ENCODE results near the gene ATP9B.

Gene ATP9B

GRCh38 chr18:79250301-79250981, 181.2 kb downstream of the ATP9B start:
- TF ChIP-seq CTCF (IDR thresholded peaks at IDR 0.05; ENCODE audit: poor library complexity, severe bottlenecking), result no peak
- Histone ChIP-seq H3K36me3 (ENCODE audit: low read depth) (no peaks in the 10 kb centered on the region), H3K27me3 (ENCODE audit: insufficient read depth, poor library complexity, severe bottlenecking) (no peaks in the 10 kb centered on the region), H3K4me1 (ENCODE audit: insufficient read depth, poor library complexity, severe bottlenecking) (no peaks in the 10 kb centered on the region), H3K27ac (ENCODE audit: poor library complexity, severe bottlenecking) (no peak overlapping the region), H3K4me3 (ENCODE audit: severe bottlenecking) (no peak overlapping the region), H3K9me3 (ENCODE audit: severe bottlenecking) (no peaks in the 10 kb centered on the region)
- ATAC-seq (ENCODE audit: low read depth), result no peak
- no peak for DNase-seq (ENCODE audit: low spot score)

- Histone ChIP-seq H3K36me3 (ENCODE audit: low read depth) (no peaks in the 10 kb centered on the region), H3K27me3 (ENCODE audit: insufficient read depth, poor library complexity, severe bottlenecking) (no peaks in the 10 kb centered on the region), H3K4me1 (ENCODE audit: insufficient read depth, poor library complexity, severe bottlenecking) (no peaks in the 10 kb centered on the region), H3K9me3 (ENCODE audit: severe bottlenecking) (no peaks in the 10 kb centered on the region), H3K27ac (ENCODE audit: poor library complexity, severe bottlenecking) (no peak overlapping the region), H3K4me3 (ENCODE audit: severe bottlenecking) (no peak overlapping the region)
- DNase-seq (ENCODE audit: low spot score) (no peak), ATAC-seq (ENCODE audit: low read depth) (no peak)
- no peak for TF ChIP-seq CTCF (IDR thresholded peaks at IDR 0.05; ENCODE audit: poor library complexity, severe bottlenecking)
Measured at GRCh38 chr18:79251021-79251420, 181.8 kb downstream of the ATP9B start.

- no peaks in the 10 kb centered on the region for H3K9me3 ChIP-seq (ENCODE audit: severe bottlenecking)
- no peaks in the 10 kb centered on the region for H3K36me3 ChIP-seq (ENCODE audit: low read depth)
- no peaks in the 10 kb centered on the region for H3K4me1 ChIP-seq (ENCODE audit: insufficient read depth, poor library complexity, severe bottlenecking)
- no peak overlapping the region for H3K4me3 ChIP-seq (ENCODE audit: severe bottlenecking)
- H3K27ac ChIP-seq (ENCODE audit: poor library complexity, severe bottlenecking), result no peak overlapping the region
- no peak for ATAC-seq (ENCODE audit: low read depth)
- H3K27me3 ChIP-seq (ENCODE audit: insufficient read depth, poor library complexity, severe bottlenecking), result no peaks in the 10 kb centered on the region
- DNase-seq (ENCODE audit: low spot score), result no peak
- no peak for TF ChIP-seq CTCF (IDR thresholded peaks at IDR 0.05; ENCODE audit: poor library complexity, severe bottlenecking)
Measured at GRCh38 chr18:79252904-79253633, 183.9 kb downstream of the ATP9B start.

GRCh38 chr18:79257480-79257879, 188.3 kb downstream of the ATP9B start:
- no peak for DNase-seq (ENCODE audit: low spot score)
- H3K36me3 ChIP-seq (ENCODE audit: low read depth), result no peaks in the 10 kb centered on the region
- no peak for TF ChIP-seq CTCF (IDR thresholded peaks at IDR 0.05; ENCODE audit: poor library complexity, severe bottlenecking)
- ATAC-seq (ENCODE audit: low read depth), result no peak
- no peaks in the 10 kb centered on the region for H3K27me3 ChIP-seq (ENCODE audit: insufficient read depth, poor library complexity, severe bottlenecking)
- no peaks in the 10 kb centered on the region for H3K9me3 ChIP-seq (ENCODE audit: severe bottlenecking)
- no peak overlapping the region for H3K4me3 ChIP-seq (ENCODE audit: severe bottlenecking)
- H3K4me1 ChIP-seq (ENCODE audit: insufficient read depth, poor library complexity, severe bottlenecking), result no peaks in the 10 kb centered on the region
- no peak overlapping the region for H3K27ac ChIP-seq (ENCODE audit: poor library complexity, severe bottlenecking)

- ATAC-seq (ENCODE audit: low read depth) (no peak), DNase-seq (ENCODE audit: low spot score) (no peak)
- Histone ChIP-seq H3K27ac (ENCODE audit: poor library complexity, severe bottlenecking) (no peak overlapping the region), H3K4me3 (ENCODE audit: severe bottlenecking) (no peak overlapping the region), H3K27me3 (ENCODE audit: insufficient read depth, poor library complexity, severe bottlenecking) (no peaks in the 10 kb centered on the region), H3K9me3 (ENCODE audit: severe bottlenecking) (no peaks in the 10 kb centered on the region), H3K4me1 (ENCODE audit: insufficient read depth, poor library complexity, severe bottlenecking) (no peaks in the 10 kb centered on the region), H3K36me3 (ENCODE audit: low read depth) (no peaks in the 10 kb centered on the region)
- TF ChIP-seq CTCF (IDR thresholded peaks at IDR 0.05; ENCODE audit: poor library complexity, severe bottlenecking), result no peak
Measured at GRCh38 chr18:79258447-79258846, 189.3 kb downstream of the ATP9B start.
